ENCODE data around the gene COPRS. TPM values are rescaled to one million over a fixed set of nuclear protein-coding genes. Genes with fewer than 3 reads are reported as not detected.

The COPRS gene
- total and polyA plus RNA-seq, 2 of the 13 experiments (the other 11 are each of a cell fraction or from before 2014, with no cell fraction given), result 22.7 to 93.8 TPM

- Histone ChIP-seq H3K4me1 (ENCODE audit: insufficient read depth, low read length) (peaks cover 76% of the 10 kb centered on the region), H4K20me1 (ENCODE audit: insufficient read depth, low read length) (no peaks in the 10 kb centered on the region), H2AFZ (ENCODE audit: low read length) (peak overlapping the region; percentile 5), H3K9me3 (ENCODE audit: low read length) (no peaks in the 10 kb centered on the region), H3K27me3 (ENCODE audit: control insufficient read depth in 1 of 2, insufficient read depth in 2 of 2, low read length in 2 of 2) (no peaks in the 10 kb centered on the region), H3K4me3 (replicated peaks in 1 of 3; ENCODE audit: insufficient read depth in 1 of 3, low read depth in 2 of 3, low read length in 3 of 3) (no peak overlapping the region), H3K79me2 (ENCODE audit: insufficient read depth, low read length) (no peaks in the 10 kb centered on the region), H3K9ac (ENCODE audit: insufficient read depth, low read depth, low read length) (no peak overlapping the region), H3K36me3 (replicated peaks in 1 of 2; ENCODE audit: control insufficient read depth in 1 of 2, insufficient read depth in 2 of 2, low read length in 2 of 2) (no peaks in the 10 kb centered on the region), H3K27ac (ENCODE audit: extremely low read length, insufficient read depth, low read length) (no peak overlapping the region), H3K4me2 (ENCODE audit: low read depth, low read length) (no peak overlapping the region)
- DNase-seq (ENCODE audit: low spot score), result no peak
- no TSS peak for BruUV-seq (replicated peaks)
- TF ChIP-seq SIX4 (CRISPR knock-in tag; IDR thresholded peaks at IDR 0.05) (no peak), SRY (CRISPR knock-in tag; IDR thresholded peaks at IDR 0.05) (no peak), REPIN1 (CRISPR knock-in tag; IDR thresholded peaks at IDR 0.05; ENCODE audit: borderline replicate concordance, low read depth) (no peak), NCOA5 (CRISPR knock-in tag; IDR thresholded peaks at IDR 0.05) (no peak), ZNF224 (CRISPR knock-in tag; IDR thresholded peaks at IDR 0.05) (no peak), ZBTB43 (CRISPR knock-in tag; conservative IDR thresholded peaks at IDR 0.05) (0 out of 2 replicates have a peak, but pooled peaks have one; percentile 45), RARG (CRISPR knock-in tag; IDR thresholded peaks at IDR 0.05; ENCODE audit: low read depth) (no peak), GATAD2A (CRISPR knock-in tag; IDR thresholded peaks at IDR 0.05) (0 out of 2 replicates have a peak, but pooled peaks have one; percentile 33), BCL6 (CRISPR knock-in tag; IDR thresholded peaks at IDR 0.05) (peak; percentile 77), ZFP36 (IDR thresholded peaks at IDR 0.05; ENCODE audit: borderline replicate concordance, low read depth, low read length, partially characterized antibody) (no peak), FOSL1 (CRISPR knock-in tag; IDR thresholded peaks at IDR 0.05; ENCODE audit: borderline replicate concordance) (no peak), RBM39 (IDR thresholded peaks at IDR 0.05; ENCODE audit: low read depth, low read length, poor library complexity, severe bottlenecking) (no peak), RCOR2 (CRISPR knock-in tag; IDR thresholded peaks at IDR 0.05) (no peak)
- FAIRE-seq, result no peak
- no peak for ATAC-seq
- ChIA-PET CTCF (ENCODE audit: low intra/inter-chr PET ratio, low total read pairs) (no interaction called here), POLR2A (no interaction called here)
- intact Hi-C loops (cut with micrococcal nuclease; ENCODE audit: unreplicated experiment), result loop anchor here (10.0 kb wide), 1 partner anchor 53 kb away; no protein-coding TSS in a partner anchor
- in situ Hi-C loops (cut with HindIII; ENCODE audit: extremely low pct_ligation_motif_present, low pct_unique_long_range_greater_than_20kb), result no loop called here
Measured at GRCh38 chr17:31807846-31808245, 51.2 kb downstream of the COPRS start.

Data from HepG2 (cell line).